Peyer's patch (tissue), 4 donors: ENCODE measurements around the gene CXorf65. TPM values are rescaled to one million over a fixed set of nuclear protein-coding genes. Genes with fewer than 3 reads are reported as not detected.
A peak's percentile ranks its signal among the peaks of the same experiment; 100 is the strongest.

Source experiments
- DNase-seq, 3 donors: peaks; one replicate each; pipeline ENCODE4 v3.0.0-alpha.2; 2017 to 2019
- H3K27ac ChIP-seq, 4 donors: fragments of 200-600 bp; sonication (generic); one replicate each; pipeline ENCODE4 v1.5.1; 2016 to 2019
- H3K27me3 ChIP-seq, 2 donors: fragments of 200-600 bp; sonication (generic); one replicate each; pipeline ENCODE4 v1.5.1; 2019
- H3K36me3 ChIP-seq, 3 donors: fragments of 200-600 bp; sonication (generic); one replicate each; pipeline ENCODE4 v1.5.1; 2016 to 2019
- H3K4me1 ChIP-seq, 4 donors: fragments of 200-600 bp; sonication (generic); one replicate each; pipeline ENCODE4 v1.5.1; 2016 to 2019
- H3K4me3 ChIP-seq, 4 donors: fragments of 200-600 bp; sonication (generic); 1 replicate in 3 of 4; 2 replicates in 1 of 4; pipeline ENCODE4 v1.5.1; 2016 to 2019; ENCODE audit warnings: mild to moderate bottlenecking in 1 of 4
- H3K9me3 ChIP-seq, 4 donors: fragments of 200-600 bp; sonication (generic); one replicate each; pipeline ENCODE4 v1.5.1; 2016 to 2019; ENCODE audit warnings: mild to moderate bottlenecking in 1 of 4
- POLR2A ChIP-seq, 2 donors: fragments of 450-650 bp; IDR thresholded peaks; one replicate each; pipeline ENCODE4 v1.5.1; 2017; ENCODE audit warnings: antibody characterized with exemption in 2 of 2, mild to moderate bottlenecking in 2 of 2, moderate library complexity in 2 of 2
- total RNA-seq, 4 donors: library from RNA; depleted of rRNA; stranded (reverse); fragments of >200 nt; gene quantifications; one replicate each; pipeline ENCODE4 v1.1.0, GENCODE V29; 2016
- TF ChIP-seq, protein P1 (sequence below), 6 experiments: fragments of 450-650 bp in 4 of 6; fragments of 200-600 bp in 2 of 6; sonication (generic) in 1 of 6; IDR thresholded peaks; one replicate each; pipeline ENCODE4 v1.5.1; 2017 to 2019; ENCODE audit warnings: antibody characterized with exemption in 6 of 6, mild to moderate bottlenecking in 3 of 6, moderate library complexity in 1 of 6

Gene CXorf65
- total RNA-seq, 4 donors from 2014 or later: not detected

DNA sequence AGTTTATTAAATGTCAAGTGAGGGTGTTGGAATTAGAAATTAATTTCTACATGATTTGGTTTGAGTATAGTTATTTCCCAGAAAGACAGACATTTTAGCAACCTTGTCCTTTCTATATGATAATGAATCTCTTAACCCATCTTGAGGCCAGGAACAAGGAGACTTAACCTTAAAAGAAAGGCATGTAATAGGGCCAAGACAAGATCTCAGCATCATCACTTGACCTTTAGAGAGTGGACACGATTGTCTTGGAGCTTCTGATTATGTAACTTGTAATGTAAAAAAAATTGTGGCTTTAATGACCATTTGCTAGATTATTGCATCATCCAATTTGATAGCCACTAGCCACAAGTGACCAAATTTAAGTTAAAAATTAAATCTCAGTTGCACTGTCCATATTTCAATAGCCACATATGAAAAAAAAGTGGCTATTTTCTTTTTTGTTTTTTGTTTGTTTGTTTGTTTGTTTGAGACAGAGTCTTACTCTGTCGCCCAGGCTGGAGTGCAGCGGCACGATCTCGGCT lies 24.4 kb downstream of the CXorf65 start:
- H3K27ac ChIP-seq: no peak overlapping the region
- H3K4me3 ChIP-seq: no peak overlapping the region
- no peaks in the 10 kb centered on the region for H3K4me1 ChIP-seq
- H3K9me3 ChIP-seq: no peaks in the 10 kb centered on the region
- TF ChIP-seq, protein P1, sequence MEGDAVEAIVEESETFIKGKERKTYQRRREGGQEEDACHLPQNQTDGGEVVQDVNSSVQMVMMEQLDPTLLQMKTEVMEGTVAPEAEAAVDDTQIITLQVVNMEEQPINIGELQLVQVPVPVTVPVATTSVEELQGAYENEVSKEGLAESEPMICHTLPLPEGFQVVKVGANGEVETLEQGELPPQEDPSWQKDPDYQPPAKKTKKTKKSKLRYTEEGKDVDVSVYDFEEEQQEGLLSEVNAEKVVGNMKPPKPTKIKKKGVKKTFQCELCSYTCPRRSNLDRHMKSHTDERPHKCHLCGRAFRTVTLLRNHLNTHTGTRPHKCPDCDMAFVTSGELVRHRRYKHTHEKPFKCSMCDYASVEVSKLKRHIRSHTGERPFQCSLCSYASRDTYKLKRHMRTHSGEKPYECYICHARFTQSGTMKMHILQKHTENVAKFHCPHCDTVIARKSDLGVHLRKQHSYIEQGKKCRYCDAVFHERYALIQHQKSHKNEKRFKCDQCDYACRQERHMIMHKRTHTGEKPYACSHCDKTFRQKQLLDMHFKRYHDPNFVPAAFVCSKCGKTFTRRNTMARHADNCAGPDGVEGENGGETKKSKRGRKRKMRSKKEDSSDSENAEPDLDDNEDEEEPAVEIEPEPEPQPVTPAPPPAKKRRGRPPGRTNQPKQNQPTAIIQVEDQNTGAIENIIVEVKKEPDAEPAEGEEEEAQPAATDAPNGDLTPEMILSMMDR (IDR thresholded peaks at IDR 0.05): no peak
- no peak for TF ChIP-seq POLR2A (IDR thresholded peaks at IDR 0.05)
- no peaks in the 10 kb centered on the region for H3K27me3 ChIP-seq
- H3K36me3 ChIP-seq: no peaks in the 10 kb centered on the region
- DNase-seq: no peak

DNA sequence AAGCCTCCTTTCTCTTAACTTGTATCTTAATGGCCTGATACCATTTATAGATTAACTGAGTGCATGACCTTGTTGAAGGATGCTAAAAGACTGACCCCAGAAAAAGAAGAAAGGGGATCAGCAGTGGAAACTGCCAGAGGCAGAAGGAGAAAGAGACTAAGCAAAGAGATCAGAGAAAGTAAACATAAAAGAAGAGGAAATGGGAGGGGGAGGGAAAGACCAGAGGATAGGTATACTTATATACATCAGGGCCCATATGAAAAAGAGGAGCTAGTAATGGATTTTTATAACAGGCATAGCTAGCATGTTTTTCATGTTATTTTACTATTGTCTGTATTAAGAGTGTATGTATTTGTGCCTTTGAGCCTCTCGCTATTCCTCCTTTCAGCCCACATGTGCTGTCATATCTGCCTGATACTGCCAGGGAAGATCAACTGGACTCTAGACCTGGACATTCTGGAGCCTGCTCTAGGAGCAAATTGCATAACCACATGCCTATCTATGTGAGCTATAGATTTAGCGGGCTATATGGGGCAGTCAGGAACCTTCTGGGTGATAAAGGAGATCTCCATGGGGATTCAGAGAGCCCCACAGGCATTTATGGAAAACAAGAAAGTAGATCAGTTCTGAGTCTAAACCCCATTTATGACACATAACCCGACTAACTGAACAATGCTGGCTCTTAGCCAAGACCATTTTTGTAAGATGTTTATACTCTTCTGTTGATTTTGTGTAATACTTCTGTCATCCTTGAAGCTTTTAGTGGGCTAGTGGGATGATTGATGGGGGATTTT lies 25.0 kb downstream of the CXorf65 start:
- Histone ChIP-seq H3K9me3 (no peaks in the 10 kb centered on the region), H3K4me3 (no peak overlapping the region), H3K36me3 (no peaks in the 10 kb centered on the region), H3K27ac (no peak overlapping the region), H3K4me1 (no peaks in the 10 kb centered on the region), H3K27me3 (no peaks in the 10 kb centered on the region)
- no peak for DNase-seq
- TF ChIP-seq POLR2A (IDR thresholded peaks at IDR 0.05): no peak
- TF ChIP-seq, protein P1 (IDR thresholded peaks at IDR 0.05): no peak

DNA sequence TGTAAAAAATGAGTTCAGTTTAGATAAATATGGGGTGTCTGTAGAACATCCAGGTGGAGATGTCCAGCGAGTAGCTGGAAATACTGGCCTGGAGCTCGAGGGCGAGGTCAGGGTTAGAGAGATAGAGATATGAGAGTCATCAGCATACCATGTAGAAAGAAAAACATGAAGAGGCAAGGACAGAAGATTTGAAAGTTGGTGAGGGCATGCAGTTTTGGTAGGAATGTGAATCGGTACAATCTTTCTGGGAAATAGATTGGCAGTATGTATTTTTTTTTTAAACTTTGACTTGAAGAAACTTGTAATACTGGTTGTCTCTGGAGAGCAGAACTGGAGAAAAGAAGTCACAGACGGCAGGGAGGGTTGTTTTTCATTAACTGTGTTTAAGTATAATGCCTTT lies 36.0 kb downstream of the CXorf65 start:
- Histone ChIP-seq H3K4me1 (peaks cover 0 to 8% (median 2%) of the 10 kb centered on the region in 4 donors), H3K27me3 (no peaks in the 10 kb centered on the region), H3K27ac (no peak overlapping the region)

DNA sequence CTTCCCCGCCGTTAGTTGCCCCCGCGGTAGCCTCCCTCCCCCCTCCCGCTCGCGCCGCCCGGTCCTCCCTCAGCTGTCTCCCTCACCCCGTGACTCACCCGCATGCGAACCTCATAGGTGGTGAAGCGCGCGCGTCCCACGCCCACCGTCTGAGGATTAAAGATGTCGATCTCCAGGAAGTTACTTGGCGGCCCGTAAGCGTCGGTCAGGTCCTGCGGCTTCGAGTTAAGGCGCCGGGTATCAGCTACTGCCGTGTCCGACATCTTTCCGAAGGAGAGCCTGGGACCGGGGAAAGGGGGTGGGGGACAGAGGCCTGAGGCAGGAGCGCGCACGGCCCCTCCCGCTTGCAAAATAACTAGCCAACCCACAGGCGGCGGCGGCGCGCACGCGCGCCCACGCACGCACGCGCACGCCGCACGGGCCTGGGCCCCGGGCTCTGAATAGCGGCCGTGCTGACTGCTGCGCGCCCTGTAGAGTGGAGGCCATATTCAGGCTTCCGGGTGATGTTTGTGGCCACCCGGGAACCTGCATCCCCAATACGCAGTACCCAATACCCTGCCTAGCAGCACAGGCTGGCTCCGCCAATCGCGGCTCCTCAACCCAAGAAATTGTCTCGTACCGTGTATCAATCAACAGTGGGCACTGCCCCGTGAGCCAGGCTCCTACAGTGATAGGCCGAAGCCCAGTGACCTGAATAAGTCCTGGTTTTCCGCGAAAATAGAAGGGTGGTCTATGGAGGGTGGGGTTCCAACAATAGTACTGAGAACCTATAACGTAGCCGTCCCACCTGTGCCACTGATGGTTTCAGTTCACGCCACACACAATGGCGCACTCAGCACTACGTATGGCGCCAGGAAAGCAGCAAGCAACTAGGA lies 38.3 kb downstream of the CXorf65 start, which contains the start of gene SNX12:
Gene SNX12 (minus strand): TSS at position 291 of the 875 bp plus-strand sequence. CDS start 28 bp downstream, at position 263.
- Histone ChIP-seq H3K27me3 (no peaks in the 10 kb centered on the region), H3K4me3 (peak within 1 kb of the TSS; percentile 46 to 73 (median 64)), H3K9me3 (no peaks in the 10 kb centered on the region), H3K27ac (peak within 1 kb of the TSS; percentile 74 to 91 (median 85)), H3K36me3 (no peaks in the 10 kb centered on the region), H3K4me1 (peaks cover 0 to 8% (median 2%) of the 10 kb centered on the region in 4 donors)
- peak; percentile 85 to 96 (median 90) for DNase-seq
- TF ChIP-seq POLR2A (IDR thresholded peaks at IDR 0.05): peak; percentile 42 to 60
- TF ChIP-seq, protein P1 (IDR thresholded peaks at IDR 0.05): peak in 4 of 6 experiments; percentile 85 to 92 (median 88)

More for the DNA sequence above, 36.0 kb downstream of the CXorf65 start:
- no peak for DNase-seq
- TF ChIP-seq, protein P1 (IDR thresholded peaks at IDR 0.05): no peak
- TF ChIP-seq POLR2A (IDR thresholded peaks at IDR 0.05): no peak
- Histone ChIP-seq H3K4me3 (no peak overlapping the region), H3K36me3 (no peaks in the 10 kb centered on the region), H3K9me3 (no peaks in the 10 kb centered on the region)

DNA sequence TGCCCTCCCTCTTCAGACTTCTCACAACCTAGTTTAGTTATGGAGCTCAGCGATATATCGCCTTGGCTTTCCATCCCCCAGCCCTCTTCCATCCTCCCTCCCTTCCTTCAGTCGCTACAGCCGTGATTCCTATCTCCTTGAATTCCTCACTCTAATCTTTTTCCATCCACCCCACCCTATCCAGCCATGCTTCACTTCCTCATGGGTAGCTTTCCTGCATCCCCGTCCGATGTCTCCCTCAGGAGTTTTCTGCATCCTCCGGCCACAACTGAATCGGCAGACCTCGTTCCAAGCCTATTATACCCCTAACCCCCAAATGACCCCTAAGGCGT lies 38.9 kb downstream of the CXorf65 start:
- no peak for DNase-seq
- Histone ChIP-seq H3K27me3 (no peaks in the 10 kb centered on the region), H3K36me3 (no peaks in the 10 kb centered on the region), H3K4me3 (peak overlapping the region; percentile 46 to 73 (median 64)), H3K9me3 (no peaks in the 10 kb centered on the region), H3K27ac (peak overlapping the region; percentile 73 to 91 (median 85)), H3K4me1 (peaks cover 0 to 8% (median 2%) of the 10 kb centered on the region in 4 donors)
- TF ChIP-seq, protein P1 (IDR thresholded peaks at IDR 0.05): no peak
- no peak for TF ChIP-seq POLR2A (IDR thresholded peaks at IDR 0.05)
